Adrenal gland (tissue), 5 donors: ENCODE measurements around the gene NPVF.

Experiments used
- POLR2A ChIP-seq, 2 donors: fragments of 450-650 bp; IDR thresholded peaks; one replicate each; pipeline ENCODE4 v1.6.1; 2017; ENCODE audit warnings: antibody characterized with exemption in 2 of 2, mild to moderate bottlenecking in 2 of 2, moderate library complexity in 1 of 2
- TF ChIP-seq, protein P1 (sequence below), 6 experiments: fragments of 450-650 bp in 4 of 6; fragments of 200-600 bp in 2 of 6; sonication (generic) in 1 of 6; IDR thresholded peaks; 1 replicate in 5 of 6; 2 replicates in 1 of 6; pipeline versions ENCODE4 v1.5.1 to v1.8.0; 2016 to 2021; ENCODE audit warnings: antibody characterized with exemption in 6 of 6, mild to moderate bottlenecking in 2 of 6, moderate library complexity in 1 of 6
- donor health status: DM: no; HTN: no; CAD: no.

DNA sequence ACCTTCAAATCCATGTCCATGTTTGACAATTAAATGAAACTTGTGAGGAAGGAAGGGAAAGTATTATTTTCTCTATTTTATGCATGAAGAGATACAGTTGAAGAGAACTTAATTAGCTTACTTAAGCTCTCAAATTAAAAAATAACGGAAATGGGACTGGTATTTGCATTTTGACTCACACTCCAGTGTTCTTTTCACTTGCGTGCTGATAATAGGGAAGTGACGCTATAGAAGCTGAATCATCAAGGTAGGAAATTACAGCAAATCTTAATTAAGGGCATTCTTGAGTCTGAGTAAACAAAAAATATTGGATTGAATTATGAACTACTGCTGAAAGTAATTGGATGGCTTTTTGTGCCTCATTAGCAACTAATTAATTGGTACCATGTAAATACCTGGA lies 44.0 kb upstream of the NPVF start:
- TF ChIP-seq POLR2A (IDR thresholded peaks at IDR 0.05) = no peak
- TF ChIP-seq, protein P1, sequence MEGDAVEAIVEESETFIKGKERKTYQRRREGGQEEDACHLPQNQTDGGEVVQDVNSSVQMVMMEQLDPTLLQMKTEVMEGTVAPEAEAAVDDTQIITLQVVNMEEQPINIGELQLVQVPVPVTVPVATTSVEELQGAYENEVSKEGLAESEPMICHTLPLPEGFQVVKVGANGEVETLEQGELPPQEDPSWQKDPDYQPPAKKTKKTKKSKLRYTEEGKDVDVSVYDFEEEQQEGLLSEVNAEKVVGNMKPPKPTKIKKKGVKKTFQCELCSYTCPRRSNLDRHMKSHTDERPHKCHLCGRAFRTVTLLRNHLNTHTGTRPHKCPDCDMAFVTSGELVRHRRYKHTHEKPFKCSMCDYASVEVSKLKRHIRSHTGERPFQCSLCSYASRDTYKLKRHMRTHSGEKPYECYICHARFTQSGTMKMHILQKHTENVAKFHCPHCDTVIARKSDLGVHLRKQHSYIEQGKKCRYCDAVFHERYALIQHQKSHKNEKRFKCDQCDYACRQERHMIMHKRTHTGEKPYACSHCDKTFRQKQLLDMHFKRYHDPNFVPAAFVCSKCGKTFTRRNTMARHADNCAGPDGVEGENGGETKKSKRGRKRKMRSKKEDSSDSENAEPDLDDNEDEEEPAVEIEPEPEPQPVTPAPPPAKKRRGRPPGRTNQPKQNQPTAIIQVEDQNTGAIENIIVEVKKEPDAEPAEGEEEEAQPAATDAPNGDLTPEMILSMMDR (IDR thresholded peaks at IDR 0.05) = no peak
